NCI-H510A treated with DMSO at 0.1 percent for 48 hours (cell line): Measurements from ENCODE around the gene RASD2.
A peak's percentile ranks its signal among the peaks of the same experiment; 100 is the strongest.

ENCODE experiments used
- DNase-seq: peaks from one replicate; lab custom pipeline; 2025; lab: John Stamatoyannopoulos, UW

The RASD2 gene

DNA sequence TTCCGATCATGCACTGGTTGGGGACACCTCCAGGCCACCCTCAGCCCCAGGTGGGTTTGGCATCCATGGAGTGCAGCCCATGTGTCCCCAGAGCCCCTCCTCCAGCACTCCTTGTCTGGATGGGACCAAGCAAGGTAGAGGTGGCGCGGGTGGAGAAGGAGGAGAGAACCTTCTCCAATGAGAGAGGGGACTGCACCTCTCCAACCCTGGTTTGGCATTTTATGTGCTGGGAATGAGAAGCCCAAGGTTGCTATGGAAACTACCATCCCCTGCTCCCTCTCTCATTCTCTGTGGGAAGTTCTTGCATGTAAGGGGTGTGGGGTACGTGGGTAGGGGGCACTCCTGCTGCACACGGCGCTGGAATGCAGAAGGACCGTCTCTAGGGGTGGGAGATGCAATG lies 21.8 kb upstream of the RASD2 start:
- no peak for DNase-seq

GRCh38 chr22:35519306-35520000 lies 21.2 kb upstream of the RASD2 start:
- no peak for DNase-seq

DNA sequence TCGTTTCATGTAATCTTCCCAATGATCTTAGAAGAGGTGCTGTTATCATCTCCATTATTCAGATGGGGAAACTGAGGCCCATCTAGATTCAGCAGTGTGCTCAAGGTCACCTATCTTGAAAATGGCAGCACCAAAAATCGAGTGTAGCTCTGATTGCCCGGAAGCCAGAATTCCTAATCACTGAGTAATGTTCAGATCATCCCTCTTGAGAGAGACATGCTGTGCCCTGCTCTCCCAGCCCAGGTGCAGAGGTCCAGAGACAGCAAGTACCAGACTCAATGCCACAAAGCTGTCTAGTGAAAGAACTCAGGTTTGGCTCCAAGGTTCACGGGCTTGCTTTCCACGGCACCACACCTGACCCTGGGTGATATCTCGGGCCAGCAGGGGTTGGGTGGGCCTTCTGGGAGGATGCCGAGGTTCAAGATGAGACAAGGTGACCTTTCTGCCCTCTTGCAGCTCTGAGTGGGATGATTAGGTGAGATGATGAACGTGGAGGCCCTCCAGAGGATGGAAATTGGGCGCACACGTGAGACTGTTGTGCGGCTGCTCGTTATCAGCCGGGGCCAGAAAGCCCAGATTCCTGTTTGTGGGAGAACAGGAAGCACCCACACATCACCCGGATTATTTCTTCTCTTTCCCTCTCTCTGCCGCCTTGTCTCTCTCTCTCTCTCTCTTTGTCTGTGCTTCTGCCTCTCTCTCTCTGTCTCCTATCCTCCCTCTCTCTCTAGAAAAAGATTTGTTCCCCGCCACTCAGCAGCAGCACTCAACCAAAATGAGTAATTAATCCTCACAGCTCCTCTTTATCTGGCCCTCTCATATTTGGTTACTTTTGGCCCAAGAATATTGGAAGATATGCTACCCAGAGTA lies 19.0 kb upstream of the RASD2 start:
- DNase-seq = no peak

GRCh38 chr22:35522225-35523149 lies 18.1 kb upstream of the RASD2 start:
- DNase-seq = no peak

- DNase-seq = peak; percentile 33
Observed at GRCh38 chr22:35523167-35523947, 17.3 kb upstream of the RASD2 start.

- DNase-seq = no peak
Observed at GRCh38 chr22:35524966-35525686, 15.5 kb upstream of the RASD2 start.

DNA sequence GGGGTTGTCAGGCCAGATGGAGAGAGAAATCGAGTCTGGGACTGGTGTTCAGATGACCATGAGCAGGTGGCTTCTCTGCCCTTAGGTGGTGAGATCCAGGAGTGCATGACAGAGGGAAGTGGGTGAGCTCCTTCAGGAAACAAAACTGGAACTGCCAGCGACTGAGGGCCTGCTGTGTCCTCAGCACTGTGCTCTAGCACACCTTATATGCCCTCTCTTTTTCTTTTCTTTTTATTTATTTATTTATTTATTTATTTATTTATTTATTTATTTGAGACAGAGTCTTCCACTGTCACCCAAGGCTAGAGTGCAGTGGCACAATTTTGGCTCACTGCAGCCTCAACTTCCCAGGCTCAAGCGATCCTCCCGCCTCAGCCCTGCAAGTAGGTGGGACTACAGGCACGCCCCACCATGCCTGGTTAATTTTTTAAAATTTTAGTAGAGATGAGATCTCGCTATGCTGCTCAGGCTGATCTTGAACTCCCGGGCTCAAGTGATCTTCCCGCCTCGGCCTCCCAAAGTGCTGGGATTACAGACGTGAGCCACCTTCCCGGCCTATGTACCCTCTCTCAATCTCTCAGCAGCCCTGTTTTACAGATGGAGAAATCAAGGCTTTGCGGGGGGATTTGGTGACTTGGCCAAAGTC lies 14.8 kb upstream of the RASD2 start:
- DNase-seq = peak; percentile 42

DNA sequence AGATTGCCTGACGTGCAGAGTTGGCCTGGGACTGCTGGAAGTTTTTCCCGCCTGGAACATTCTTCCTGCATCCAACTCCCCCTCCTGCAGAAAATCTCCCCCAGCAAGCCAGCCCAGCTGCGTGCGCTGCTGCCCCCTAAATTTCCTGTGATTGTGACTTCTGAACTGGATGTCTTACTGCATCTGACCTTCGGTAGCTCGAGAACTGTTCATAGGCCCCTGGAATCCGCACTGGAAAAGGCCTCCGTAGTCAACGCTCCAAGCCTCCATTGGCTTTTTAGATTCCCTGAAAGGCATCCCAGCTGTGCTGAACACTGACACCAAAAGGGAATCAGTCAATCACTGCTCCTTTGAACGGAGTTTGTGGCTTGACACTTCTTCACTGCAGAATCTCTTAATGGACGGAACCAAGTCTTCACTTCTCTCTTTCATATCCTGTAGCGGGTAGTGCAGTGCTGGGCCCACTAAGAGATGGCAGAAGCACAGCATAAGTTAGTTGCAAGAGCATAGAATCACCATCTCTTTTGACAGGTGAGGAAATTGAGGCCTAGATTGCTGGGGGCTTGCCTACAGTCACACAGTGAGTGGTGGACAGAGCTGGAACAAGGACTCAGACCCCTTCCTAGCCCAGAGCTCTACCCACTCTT lies 14.2 kb upstream of the RASD2 start:
- DNase-seq = no peak

DNA sequence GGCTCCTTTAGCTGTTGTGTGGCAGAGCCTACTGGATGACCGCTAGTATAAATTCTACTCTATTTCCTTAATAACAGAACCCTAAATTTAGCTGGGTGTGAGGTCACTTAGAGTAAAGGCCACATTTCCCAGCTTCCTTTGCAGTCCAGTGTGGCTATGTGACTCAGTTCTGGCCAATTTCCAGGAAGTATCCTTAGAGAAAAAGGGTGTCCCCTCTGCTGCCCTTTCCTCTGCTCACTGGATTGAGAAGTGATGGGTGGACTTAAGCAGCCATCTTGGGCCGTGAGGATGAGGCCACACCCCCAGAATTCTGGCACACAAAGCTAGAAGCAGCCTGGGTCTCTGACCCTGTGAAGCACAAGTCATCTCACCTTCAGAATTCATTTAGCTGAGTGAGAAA lies 11.7 kb upstream of the RASD2 start:
- DNase-seq = no peak

DNA sequence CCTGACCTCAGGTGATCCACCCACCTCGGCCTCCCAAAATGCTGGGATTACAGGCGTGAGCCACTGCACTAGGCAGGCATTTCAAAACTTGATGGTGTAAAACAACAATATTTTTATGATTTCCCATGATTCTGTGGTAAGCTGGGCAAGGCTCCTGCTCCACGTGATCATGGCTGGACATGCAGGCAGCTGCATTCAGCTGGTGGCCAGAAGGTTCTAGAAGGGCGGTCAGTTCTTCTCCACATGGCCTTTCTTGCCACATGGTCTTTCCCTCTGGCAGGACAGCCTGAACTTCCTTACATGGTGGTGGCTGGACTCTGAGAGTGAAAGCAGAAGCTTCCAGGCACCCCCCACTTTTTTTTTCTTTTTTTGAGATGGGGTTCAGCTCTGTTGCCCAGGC lies 9.9 kb upstream of the RASD2 start:
- DNase-seq = no peak

DNA sequence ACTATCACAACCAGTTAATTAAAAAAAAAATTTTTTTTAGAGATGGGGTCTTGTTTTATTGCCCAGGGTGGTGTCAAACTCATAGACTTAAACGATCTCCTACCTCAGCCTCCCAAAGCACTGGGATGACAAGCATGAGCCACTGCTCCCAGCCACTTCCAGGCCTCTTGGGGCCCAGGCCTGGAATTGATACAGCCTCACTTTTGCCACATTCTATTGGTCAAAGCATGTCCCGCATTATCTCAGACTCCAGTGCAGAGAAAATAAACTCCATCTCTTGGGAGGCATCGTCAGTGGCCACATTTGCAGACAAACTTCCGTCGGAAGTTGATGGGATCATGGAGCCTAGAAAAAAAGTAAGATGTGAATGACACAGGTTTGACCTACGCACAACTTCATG lies 9.4 kb upstream of the RASD2 start:
- DNase-seq = no peak

- DNase-seq = no peak
Observed at GRCh38 chr22:35531676-35532075, 9.0 kb upstream of the RASD2 start.

- DNase-seq = no peak
Observed at GRCh38 chr22:35533365-35534029, 7.1 kb upstream of the RASD2 start.

- DNase-seq = no peak
Observed at GRCh38 chr22:35534091-35534490, 6.5 kb upstream of the RASD2 start.

GRCh38 chr22:35537232-35537631 lies 3.4 kb upstream of the RASD2 start:
- DNase-seq = no peak

GRCh38 chr22:35538801-35539321 lies 1.8 kb upstream of the RASD2 start:
- DNase-seq = no peak

DNA sequence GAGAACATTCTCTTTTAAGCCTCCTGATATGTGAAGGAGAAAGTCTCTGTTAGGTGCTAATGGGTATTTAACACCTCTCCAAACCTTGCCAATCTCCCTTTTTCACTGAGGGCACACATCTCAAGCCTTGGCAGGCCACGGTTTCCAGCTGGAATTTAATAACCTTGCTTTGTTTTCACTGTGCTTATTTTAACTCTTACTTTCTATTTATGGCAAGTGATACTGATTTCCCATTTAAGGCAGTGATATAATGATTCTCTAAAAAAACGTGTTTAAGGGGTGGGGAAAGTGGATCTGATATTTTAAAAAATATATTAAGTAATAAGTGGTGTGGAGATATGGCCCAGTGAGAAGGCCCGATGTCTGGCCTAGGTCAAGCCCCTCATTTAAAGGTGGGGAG lies 1.1 kb upstream of the RASD2 start:
- DNase-seq = no peak

DNA sequence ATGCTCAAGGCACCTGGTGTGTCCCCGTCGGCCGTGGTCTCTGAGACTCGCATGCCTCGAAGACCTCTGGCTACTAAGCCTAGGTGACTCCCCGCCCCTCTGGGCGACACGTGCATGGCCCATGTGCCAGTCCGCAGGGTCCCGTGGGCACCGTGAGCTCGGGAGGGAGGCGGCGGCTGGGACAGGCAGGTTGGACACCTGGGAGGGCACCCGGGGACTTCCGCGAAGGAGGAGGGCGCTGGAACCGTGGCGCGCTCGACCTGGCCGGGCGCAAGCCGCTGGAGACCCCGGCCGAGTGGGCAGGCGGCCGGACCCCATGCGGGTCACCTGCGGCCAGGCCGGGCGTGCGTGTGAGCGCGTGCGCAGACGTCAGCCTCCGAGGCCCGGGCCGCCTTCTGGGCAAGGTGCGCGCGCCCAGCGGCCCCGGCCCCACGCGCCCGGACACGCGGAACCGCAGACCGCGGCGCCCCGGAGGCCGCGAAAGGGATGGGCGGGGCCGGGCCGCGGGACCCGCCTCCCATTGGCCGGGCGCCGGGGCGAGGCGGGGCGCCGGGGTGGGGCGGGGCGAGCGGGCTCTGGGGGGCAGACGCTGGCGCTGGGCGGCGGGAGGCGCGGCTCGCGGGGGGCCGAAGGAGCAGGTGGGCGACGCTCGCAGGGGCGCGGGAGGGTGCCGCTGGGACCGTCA lies 579 bp upstream of the RASD2 start:
- DNase-seq = no peak
